Fibroblast of gingiva (primary cell): Measurements from ENCODE around the gene SIX1.

Experiments used
- DNase-seq: peaks from one replicate; pipeline ENCODE4 v3.0.0-alpha.2; 2011; ENCODE audit warnings: low read depth

Gene SIX1

DNA sequence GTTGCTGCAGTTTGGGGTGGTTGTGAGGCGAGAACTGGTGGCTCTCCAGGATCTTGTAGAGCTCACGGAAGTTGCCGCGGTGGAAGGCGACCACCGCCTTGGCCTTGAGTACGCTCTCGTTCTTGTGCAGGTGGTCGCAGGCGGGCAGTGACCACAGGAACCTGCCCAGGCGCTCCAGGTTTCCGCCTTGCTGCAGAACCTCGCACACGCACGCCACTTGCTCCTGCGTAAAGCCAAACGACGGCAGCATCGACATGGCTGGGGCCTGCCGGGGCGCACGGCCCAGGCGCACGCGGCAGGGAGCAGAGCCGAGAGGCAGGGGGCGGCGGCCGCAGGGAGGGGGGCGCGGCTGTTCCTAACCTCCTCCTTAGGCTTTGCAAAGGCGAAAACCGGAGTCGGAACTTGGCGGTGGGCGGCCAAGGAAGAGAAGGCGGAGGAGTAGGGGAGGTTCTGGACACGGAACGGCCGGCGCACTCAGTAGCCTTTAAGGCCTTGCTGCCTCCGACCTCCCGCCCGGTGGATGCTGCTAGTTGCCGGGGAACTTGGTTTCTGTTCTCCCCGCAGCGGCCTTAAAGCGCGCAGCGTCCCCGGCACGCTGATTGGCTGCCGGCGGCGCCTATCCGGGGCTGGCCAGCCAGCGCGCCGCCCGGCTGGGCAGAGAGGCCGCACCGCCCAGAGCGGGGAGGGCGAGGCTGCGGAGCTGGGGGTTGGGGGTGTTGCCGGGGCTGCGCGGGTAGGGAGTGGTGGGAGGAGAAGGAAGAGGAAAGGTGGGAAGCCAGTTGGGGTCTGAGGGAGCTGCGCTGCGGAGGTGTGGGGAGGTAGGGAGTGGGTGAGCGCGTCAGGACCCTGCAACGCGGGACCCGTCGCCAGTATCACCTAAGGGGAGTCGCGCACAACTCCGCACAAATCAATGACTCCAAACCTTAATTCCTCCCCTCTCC, at the start of gene SIX1:
TSS of gene SIX1 (minus strand) at position 544 of the 941 bp plus-strand sequence. CDS start at position 256, 288 bp downstream.
- peak; percentile 96 for DNase-seq

DNA sequence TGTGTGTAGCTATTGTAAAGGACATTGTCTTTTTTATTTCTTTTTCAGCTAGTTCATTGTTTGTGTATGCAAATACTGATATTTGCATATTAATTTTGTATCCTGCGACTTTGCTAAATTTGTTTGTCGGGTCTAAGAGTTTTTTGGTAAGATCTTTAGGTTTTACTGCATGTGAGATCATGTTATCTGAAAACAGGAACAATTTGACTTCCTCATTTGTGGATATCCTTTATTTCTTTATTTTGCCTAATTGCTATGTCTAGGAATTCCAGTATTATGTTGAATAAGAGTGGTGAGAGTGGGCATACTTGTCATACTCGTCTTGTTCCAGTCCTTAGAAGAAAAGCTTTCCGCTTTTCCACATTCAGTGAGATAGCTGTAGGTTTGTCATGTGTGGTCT, 46.0 kb upstream of the SIX1 start:
- DNase-seq = no peak

- no peak for DNase-seq
Measured at GRCh38 chr14:60691383-60692113, 42.3 kb upstream of the SIX1 start.

GRCh38 chr14:60686865-60687264, 37.6 kb upstream of the SIX1 start:
- no peak for DNase-seq

DNA sequence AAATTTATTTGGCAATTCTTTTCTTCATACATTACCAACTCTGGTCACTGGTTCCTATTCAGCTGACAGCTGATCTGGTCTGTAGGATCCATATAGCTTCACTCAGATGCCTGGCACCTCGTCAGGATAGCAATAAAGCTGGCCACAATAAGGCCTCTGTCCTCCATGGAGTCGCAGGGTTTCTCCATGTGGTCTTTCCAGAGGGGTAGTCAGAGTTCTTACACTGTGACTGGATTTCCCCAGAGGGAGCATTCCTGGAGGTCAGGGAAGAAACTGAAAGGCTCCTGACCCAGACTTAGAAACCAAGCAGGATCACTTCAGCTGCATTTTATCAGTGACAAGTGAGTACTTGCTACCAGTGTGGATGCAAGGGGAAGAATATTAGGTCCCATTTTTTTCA, 34.9 kb upstream of the SIX1 start:
- DNase-seq = peak; percentile 1

- peak; percentile 50 for DNase-seq
Measured at GRCh38 chr14:60681271-60681670, 32.0 kb upstream of the SIX1 start.

DNA sequence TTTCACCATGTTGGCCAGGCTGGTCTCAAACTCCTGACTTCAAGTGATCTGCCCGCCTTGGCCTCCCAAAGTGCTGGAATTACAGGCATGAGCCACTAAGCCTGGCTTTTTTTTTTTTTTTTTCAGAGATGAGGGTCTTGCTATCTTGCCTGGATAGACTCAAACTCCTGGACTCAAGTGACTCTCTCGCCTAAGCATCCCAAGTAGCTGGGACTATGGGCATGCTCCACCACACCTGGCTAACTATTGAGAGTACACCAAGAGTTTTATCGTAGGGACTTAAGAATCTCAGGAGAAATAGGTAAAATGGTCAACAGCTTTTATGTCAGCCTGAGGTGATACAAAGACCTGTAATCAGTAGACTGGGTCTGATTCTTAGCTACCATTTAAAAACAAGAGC, 31.2 kb upstream of the SIX1 start:
- no peak for DNase-seq

DNA sequence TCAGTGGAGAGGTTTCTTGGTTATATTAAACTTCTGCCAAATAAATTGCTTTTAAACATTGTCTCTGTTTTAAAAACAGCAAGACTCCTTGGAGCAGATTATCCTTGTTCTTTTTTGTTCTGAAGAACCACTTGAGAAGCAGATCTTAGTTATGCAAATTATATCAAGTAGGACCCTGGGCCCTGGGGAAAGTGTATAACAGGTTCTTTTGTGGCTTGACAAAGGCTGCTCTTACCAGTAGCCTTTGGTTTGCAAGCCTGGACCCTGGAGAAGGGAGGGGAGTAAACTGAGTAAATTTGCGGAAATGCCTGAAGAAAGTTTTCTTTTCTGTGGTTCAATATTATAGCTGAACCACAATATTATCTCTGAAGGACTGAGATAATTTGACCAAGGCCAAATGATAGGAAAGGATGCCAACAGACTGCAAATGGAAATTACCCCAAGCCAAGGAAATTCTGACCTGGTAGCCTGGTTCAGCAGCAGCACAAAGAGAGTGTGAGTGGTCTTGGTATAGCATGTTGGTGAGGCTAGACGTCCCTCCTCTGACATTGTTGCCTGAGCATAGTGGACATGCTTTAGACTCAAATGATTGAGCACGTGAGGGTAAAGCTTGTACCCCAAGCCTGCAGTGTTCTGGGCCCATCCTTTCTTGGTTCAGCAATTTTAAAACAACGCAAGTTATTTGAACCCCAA, 30.4 kb upstream of the SIX1 start:
- no peak for DNase-seq

DNA sequence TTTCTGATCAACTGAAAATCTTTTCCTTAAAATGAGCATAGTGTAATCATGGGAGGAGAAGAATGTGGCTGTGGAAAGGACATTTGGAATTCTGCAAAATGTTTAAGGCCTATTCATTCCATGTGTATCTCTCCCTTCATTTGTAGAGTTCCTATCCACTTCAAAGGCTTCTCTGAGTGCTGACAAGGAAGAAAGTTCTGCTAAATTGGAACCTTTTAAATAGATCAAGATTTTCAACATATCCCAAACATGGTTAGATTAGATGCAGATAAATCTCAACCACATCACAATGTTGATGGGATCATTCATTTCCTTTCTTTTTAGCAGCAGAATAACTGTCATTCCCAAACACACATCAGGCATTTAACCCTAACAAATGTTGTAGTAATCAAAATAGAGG, 28.4 kb upstream of the SIX1 start:
- no peak for DNase-seq

DNA sequence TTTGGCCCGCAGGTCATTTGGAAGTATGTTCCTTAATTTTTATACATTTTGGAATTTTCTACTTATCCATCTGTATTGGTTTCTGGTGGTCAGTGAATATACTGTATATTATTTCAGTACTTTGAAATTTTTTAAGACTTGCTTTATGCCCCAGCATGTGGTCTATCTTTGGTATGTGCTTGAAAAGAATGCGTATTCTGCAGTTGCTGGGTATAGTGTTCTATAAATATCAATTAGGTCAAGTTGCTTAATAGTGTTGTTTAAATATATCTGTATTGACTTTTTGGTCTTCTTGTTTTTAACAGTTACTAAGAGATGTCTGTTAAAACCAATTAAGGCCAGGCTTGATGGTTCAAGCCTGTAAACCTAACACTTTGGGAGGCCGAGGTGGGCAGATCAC, 21.7 kb upstream of the SIX1 start:
- peak; percentile 53 for DNase-seq

DNA sequence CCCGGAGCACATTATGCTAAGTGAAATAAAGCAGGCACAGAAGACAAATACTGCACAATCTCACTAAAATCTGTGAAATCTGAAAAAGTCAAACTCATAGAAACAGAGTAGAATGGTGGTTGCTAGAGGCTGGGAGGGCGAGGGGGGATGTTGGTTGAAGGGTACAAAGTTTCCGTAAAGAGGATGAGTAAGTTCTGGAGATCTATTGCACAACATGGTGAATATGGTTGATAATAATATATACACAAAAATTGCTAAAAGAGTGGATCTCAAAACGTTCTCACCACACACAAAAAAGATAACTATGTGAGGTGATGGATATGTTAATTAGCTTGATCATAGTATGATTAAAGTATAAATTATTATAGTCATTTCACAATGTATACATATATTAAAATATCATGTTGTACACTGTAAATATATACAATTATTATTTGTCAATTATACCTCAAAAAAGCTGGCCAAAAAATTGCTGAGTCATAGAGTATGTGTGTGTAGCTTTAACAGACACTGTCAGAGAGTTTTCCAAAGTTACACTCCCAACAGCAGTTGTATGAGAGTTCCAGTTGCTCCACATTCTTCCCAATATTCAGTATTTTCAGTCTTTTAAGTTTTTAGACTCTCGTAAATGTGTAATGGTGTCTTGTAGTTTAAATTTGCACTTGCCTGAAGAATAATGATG, 19.3 kb upstream of the SIX1 start:
- DNase-seq = no peak

DNA sequence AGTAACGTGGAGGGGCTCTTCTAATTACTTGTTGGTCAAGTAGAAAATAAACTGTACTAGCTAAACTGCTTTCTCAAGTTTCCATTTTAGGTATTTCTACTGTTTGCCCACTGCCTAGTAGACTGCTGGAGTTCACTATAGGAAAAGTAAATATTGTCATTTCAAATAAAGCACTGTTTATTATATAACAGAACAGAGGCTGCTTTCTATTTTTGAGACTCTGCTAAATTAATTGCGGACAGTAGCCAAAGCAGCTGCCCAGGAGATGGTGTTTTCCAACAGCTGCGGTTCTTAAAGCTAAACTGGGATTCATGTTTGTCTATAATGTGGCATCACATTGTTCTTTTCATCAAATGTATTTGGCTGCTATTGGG, 15.9 kb upstream of the SIX1 start:
- no peak for DNase-seq

- DNase-seq = no peak
Measured at GRCh38 chr14:60662982-60663381, 13.7 kb upstream of the SIX1 start.

DNA sequence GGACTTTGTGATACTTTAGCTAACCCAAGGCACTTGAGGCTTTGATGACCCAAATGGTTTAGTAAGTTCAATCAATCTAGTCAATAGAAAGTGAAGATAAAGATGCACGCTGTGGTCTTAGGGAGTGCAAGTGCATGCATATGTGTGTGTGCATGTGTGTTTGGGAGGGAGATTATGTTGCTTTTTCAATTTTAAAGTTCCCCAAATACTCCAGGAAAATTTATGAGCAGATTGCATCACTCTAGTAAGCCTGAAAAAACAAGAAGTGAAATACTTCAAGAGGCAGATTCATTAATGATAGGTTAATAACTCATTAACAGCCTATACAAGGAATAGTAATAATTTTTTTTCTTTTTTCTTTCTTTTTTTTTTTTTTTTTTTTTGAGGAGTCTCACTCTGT, 12.4 kb upstream of the SIX1 start:
- no peak for DNase-seq

DNA sequence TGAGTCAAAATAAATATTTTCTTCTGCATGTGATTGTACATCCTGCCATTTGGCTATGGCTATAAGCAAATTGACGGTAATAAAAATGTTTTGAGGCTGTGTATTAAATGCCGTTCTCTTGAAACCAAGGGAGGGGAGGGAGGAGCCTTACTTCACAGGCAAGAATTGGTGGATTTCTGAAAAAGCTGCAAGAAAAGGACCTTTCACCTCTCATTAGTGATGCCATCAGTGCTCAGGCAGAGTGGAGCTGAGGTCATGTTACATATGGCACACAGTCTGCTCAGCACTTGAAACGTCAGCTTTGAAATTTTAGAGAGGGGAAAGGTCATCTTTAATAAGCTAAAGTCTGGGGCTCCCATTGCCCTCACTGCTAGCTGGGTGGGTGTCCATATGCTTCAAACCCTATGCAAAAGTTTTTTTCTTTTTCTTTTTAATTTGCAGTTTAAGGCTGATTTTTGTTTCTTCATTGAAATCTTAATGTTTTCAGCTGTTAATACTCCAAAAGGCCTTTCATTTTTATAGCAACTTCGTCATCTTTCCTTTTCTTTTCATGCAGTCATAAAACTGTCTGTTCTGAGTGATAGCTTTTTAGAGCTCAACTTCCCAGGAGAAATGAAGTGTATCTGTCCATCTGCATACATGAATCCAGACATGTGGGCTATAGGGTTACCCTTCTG, 9.8 kb upstream of the SIX1 start:
- peak; percentile 76 for DNase-seq

- DNase-seq = no peak
Measured at GRCh38 chr14:60658211-60658690, 9.0 kb upstream of the SIX1 start.

DNA sequence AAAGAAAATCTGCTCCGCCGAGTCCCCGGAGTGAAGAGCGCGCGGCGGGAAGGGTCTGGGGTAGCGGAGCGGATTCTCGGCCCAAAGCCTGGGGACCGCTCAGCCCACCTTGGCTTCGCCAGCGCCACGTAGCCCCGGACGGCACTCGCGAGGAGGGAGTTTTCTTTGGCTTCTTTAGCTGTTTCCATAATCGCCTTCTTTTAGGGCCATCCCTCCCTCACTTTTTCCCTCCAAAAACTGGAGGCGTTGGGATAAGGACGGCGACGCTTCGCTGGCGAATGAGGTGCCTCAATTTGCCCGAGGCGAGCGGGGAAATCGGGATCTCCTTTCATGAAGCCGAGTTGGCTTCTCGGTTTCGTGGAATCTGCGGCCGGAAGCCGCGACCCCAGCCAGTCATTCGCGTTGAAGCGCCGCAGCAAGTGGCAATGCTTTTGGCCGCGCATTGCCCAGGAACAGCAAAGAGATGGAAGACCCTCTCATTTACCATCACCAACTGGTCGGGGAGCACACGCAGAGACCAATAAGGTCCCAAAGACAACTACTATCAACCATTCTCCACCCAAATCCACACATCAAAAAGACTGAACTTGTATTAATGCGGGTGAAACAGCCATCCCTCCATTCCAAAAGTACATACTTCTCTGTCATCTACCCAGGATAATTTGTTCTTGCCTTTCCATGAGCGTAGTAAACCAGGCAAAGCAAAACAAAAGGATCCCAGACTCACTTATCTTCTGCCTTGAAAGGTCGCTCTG, 8.4 kb upstream of the SIX1 start:
- no peak for DNase-seq

GRCh38 chr14:60656686-60657455, 7.6 kb upstream of the SIX1 start:
- peak; percentile 83 for DNase-seq

DNA sequence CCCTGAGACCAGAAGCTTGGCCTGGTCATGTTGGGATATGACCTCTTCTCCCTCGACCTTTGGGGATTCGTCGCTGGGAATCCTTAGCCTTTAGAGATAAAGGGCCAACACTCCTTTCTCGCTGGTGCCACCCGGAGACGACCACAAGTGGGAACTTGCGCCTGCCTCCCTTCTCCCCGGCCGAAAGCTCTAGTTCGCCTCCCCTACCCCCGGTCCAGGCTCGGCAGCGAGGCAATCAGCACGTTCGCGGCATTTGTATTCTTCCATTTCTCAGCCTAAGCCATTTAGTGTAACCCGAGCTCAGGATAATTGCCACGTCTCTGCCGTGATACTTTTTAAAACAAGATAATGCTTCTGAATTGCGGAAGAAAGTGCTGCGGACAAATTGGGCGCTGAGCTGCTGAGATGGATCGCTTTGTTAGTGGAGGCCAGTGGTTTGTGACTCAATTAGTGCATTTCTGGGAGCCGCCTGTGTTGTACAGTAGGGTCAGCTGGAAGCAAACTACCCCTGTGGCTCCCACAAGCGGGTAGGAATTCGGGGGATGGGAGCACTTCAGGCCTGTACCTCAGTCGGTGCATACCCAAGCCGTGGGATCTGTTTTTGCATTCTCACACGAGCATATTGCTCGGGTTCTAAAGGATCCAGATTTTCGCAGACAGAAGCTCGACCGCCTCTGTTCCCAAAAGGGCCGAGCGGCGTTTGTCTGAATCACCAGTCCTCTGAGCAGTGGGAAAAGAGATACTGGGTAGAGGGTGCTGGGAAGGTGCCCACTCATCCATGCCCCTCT, 6.8 kb upstream of the SIX1 start:
- no peak for DNase-seq
